Measurements from ENCODE around the gene AGBL5. TPM values are rescaled to one million over a fixed set of nuclear protein-coding genes. Genes with fewer than 3 reads are reported as not detected.

The AGBL5 gene
- polyA plus RNA-seq, 1 donor (not counting 4 experiments of a cell fraction or from before 2014, with no cell fraction given) = 25.5 TPM

DNA sequence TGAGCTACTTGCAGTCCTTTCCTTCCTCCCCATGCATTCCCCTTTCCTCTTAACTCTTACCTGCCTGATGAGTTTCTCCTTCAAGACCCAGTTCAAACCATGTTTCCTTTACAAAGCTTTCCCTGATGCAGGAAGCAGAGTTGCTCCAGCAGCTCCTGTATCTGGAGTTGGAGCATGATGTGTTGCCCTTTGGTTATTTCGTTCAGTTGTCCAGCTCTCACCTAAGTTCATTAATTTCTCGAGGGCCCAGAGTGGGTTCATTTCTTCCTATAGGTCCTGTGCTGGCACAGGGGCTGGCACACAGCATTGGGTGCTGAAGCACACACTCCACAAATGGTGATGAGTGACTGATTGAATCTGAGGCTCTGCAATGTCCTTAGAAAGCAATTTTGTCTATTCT is 41.8 kb upstream of the AGBL5 start:
- H3K9me3 ChIP-seq (ENCODE audit: control insufficient read depth, low read depth, low read length) = no peaks in the 10 kb centered on the region
- no peaks in the 10 kb centered on the region for H3K79me2 ChIP-seq (ENCODE audit: control insufficient read depth, insufficient read depth, low read length)
- dilution Hi-C loops (cut with MboI; ENCODE audit: extremely low pct_ligation_motif_present, low sequenced_read_pairs) = no loop called here
- DNase-seq (ENCODE audit: low read depth, low spot score) (no peak), FAIRE-seq (no peak)
- H3K9ac ChIP-seq (ENCODE audit: control insufficient read depth, extremely low read depth, insufficient read depth, low read length) = no peak overlapping the region
- H3K4me3 ChIP-seq (ENCODE audit: control insufficient read depth in 2 of 3, extremely low read depth in 1 of 3, insufficient read depth in 2 of 3, low read depth in 1 of 3, low read length in 3 of 3) = no peak overlapping the region
- H3K27ac ChIP-seq (ENCODE audit: control insufficient read depth, insufficient read depth, low read length) = no peak overlapping the region
- no peak overlapping the region for H2AFZ ChIP-seq (ENCODE audit: control insufficient read depth, low read length)
- no peak overlapping the region for H3K4me2 ChIP-seq (ENCODE audit: control insufficient read depth, extremely low read depth, insufficient read depth, low read depth, low read length)
- H3K27me3 ChIP-seq (ENCODE audit: control insufficient read depth, extremely low read depth, insufficient read depth, low read length) = no peaks in the 10 kb centered on the region
- no peaks in the 10 kb centered on the region for H3K36me3 ChIP-seq (ENCODE audit: control insufficient read depth in 2 of 2, extremely low read depth in 1 of 2, insufficient read depth in 2 of 2, low read length in 2 of 2)
- peaks cover 3% of the 10 kb centered on the region for H3K4me1 ChIP-seq (ENCODE audit: control insufficient read depth, extremely low read depth, insufficient read depth, low read length)
- no peak for TF ChIP-seq EZH2 (IDR thresholded peaks at IDR 0.05; ENCODE audit: low read length)
- TF ChIP-seq, protein P1, sequence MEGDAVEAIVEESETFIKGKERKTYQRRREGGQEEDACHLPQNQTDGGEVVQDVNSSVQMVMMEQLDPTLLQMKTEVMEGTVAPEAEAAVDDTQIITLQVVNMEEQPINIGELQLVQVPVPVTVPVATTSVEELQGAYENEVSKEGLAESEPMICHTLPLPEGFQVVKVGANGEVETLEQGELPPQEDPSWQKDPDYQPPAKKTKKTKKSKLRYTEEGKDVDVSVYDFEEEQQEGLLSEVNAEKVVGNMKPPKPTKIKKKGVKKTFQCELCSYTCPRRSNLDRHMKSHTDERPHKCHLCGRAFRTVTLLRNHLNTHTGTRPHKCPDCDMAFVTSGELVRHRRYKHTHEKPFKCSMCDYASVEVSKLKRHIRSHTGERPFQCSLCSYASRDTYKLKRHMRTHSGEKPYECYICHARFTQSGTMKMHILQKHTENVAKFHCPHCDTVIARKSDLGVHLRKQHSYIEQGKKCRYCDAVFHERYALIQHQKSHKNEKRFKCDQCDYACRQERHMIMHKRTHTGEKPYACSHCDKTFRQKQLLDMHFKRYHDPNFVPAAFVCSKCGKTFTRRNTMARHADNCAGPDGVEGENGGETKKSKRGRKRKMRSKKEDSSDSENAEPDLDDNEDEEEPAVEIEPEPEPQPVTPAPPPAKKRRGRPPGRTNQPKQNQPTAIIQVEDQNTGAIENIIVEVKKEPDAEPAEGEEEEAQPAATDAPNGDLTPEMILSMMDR (optimal IDR thresholded peaks at IDR 0.05 in 1 of 3, IDR thresholded peaks at IDR 0.05 in 1 of 3, conservative IDR thresholded peaks at IDR 0.05 in 1 of 3; ENCODE audit: extremely low read depth in 1 of 3, insufficient read depth in 2 of 3, low read length in 3 of 3) = no peak
- H4K20me1 ChIP-seq (ENCODE audit: control insufficient read depth, extremely low read depth, insufficient read depth, low read length) = no peaks in the 10 kb centered on the region
- no peaks in the 10 kb centered on the region for H3K9me1 ChIP-seq (ENCODE audit: control insufficient read depth, extremely low read depth, insufficient read depth, low read length)

DNA sequence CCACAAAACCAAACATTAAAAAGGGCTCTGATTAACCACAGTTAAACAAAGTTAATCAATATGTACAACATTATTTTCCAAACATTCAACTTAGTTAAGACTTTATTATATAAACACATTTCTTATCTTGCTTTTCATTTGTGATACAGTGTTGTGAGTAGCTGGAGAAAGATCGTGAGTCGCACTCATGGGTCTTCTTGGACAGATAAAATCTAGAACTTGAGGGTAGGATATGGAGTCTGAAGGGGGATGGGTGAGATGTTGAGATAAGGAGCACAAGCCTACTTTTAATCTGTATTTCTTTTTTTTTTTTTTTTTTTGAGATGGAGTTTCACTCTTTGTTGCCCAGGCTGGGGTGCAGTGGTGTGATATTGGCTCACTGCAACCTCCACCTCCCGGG is 41.3 kb upstream of the AGBL5 start:
- no peak overlapping the region for H3K4me2 ChIP-seq (ENCODE audit: control insufficient read depth, extremely low read depth, insufficient read depth, low read depth, low read length)
- H3K27me3 ChIP-seq (ENCODE audit: control insufficient read depth, extremely low read depth, insufficient read depth, low read length) = no peaks in the 10 kb centered on the region
- H3K4me3 ChIP-seq (ENCODE audit: control insufficient read depth in 2 of 3, extremely low read depth in 1 of 3, insufficient read depth in 2 of 3, low read depth in 1 of 3, low read length in 3 of 3) = no peak overlapping the region
- H3K27ac ChIP-seq (ENCODE audit: control insufficient read depth, insufficient read depth, low read length) = no peak overlapping the region
- no peaks in the 10 kb centered on the region for H3K36me3 ChIP-seq (ENCODE audit: control insufficient read depth in 2 of 2, extremely low read depth in 1 of 2, insufficient read depth in 2 of 2, low read length in 2 of 2)
- no peaks in the 10 kb centered on the region for H4K20me1 ChIP-seq (ENCODE audit: control insufficient read depth, extremely low read depth, insufficient read depth, low read length)
- dilution Hi-C loops (cut with MboI; ENCODE audit: extremely low pct_ligation_motif_present, low sequenced_read_pairs) = no loop called here
- H2AFZ ChIP-seq (ENCODE audit: control insufficient read depth, low read length) = no peak overlapping the region
- H3K9ac ChIP-seq (ENCODE audit: control insufficient read depth, extremely low read depth, insufficient read depth, low read length) = no peak overlapping the region
- DNase-seq (ENCODE audit: low read depth, low spot score) (no peak), FAIRE-seq (no peak)
- TF ChIP-seq, protein P1 (optimal IDR thresholded peaks at IDR 0.05 in 1 of 3, IDR thresholded peaks at IDR 0.05 in 1 of 3, conservative IDR thresholded peaks at IDR 0.05 in 1 of 3; ENCODE audit: extremely low read depth in 1 of 3, insufficient read depth in 2 of 3, low read length in 3 of 3) = no peak
- no peak for TF ChIP-seq EZH2 (IDR thresholded peaks at IDR 0.05; ENCODE audit: low read length)
- no peaks in the 10 kb centered on the region for H3K9me1 ChIP-seq (ENCODE audit: control insufficient read depth, extremely low read depth, insufficient read depth, low read length)
- H3K4me1 ChIP-seq (ENCODE audit: control insufficient read depth, extremely low read depth, insufficient read depth, low read length) = peaks cover 3% of the 10 kb centered on the region
- no peaks in the 10 kb centered on the region for H3K9me3 ChIP-seq (ENCODE audit: control insufficient read depth, low read depth, low read length)
- no peaks in the 10 kb centered on the region for H3K79me2 ChIP-seq (ENCODE audit: control insufficient read depth, insufficient read depth, low read length)
